Astrocyte (in vitro differentiated cells and primary cell): ENCODE measurements around the gene NPTN. TPM values are rescaled to one million over a fixed set of nuclear protein-coding genes. Genes with fewer than 3 reads are reported as not detected.

Source experiments
- DNase-seq: peaks from one replicate; pipeline ENCODE4 v3.0.0-alpha.2; 2010; ENCODE audit warnings: low read depth
- FAIRE-seq: peaks from 2 replicates; lab custom pipeline; 2011; peaks lifted over from hg19 to GRCh38; lab: Jason Lieb, UNC
- H2AFZ ChIP-seq: 2 replicates; pipeline ENCODE4 v1.6.0; 2012; ENCODE audit warnings: low read depth, low read length, inconsistent platforms
- H3K27ac ChIP-seq: 2 replicates; pipeline ENCODE4 v1.5.1; 2011; ENCODE audit warnings: low read depth, low read length, inconsistent platforms
- H3K27me3 ChIP-seq: 2 replicates; pipeline ENCODE4 v1.6.0; 2011; ENCODE audit warnings: low read length, inconsistent platforms; ENCODE audit not compliant: insufficient read depth
- H3K36me3 ChIP-seq: 2 replicates; pipeline ENCODE4 v1.5.1; 2011; ENCODE audit warnings: low read length, inconsistent platforms; ENCODE audit not compliant: insufficient read depth
- H3K4me1 ChIP-seq: 2 replicates; pipeline ENCODE4 v1.5.1; 2011; ENCODE audit warnings: low read length, inconsistent platforms; ENCODE audit not compliant: insufficient read depth
- H3K4me2 ChIP-seq: 2 replicates; pipeline ENCODE4 v1.6.0; 2012; ENCODE audit warnings: low read length, inconsistent platforms
- H3K4me3 ChIP-seq: 2 replicates; pipeline ENCODE4 v1.5.1; 2011; ENCODE audit warnings: low read depth, mild to moderate bottlenecking, low read length, inconsistent platforms; ENCODE audit not compliant: insufficient read depth
- H3K79me2 ChIP-seq: 2 replicates; pipeline ENCODE4 v1.6.0; 2012; ENCODE audit warnings: mild to moderate bottlenecking, low read length, inconsistent platforms; ENCODE audit not compliant: insufficient read depth
- H3K9ac ChIP-seq: 2 replicates; pipeline ENCODE4 v1.6.0; 2012; ENCODE audit warnings: mild to moderate bottlenecking, low read length, inconsistent platforms
- H3K9me3 ChIP-seq: 2 replicates; pipeline ENCODE4 v1.5.1; 2012; ENCODE audit warnings: low read depth, mild to moderate bottlenecking, low read length, inconsistent platforms; ENCODE audit not compliant: insufficient read depth
- H4K20me1 ChIP-seq: 2 replicates; pipeline ENCODE4 v1.6.0; 2012; ENCODE audit warnings: low read length, inconsistent platforms; ENCODE audit not compliant: insufficient read depth
- H3K27ac Mint-ChIP-seq: one replicate; pipeline ENCODE4 v1.8.0; 2021; ENCODE audit warnings: mild to moderate bottlenecking, mixed read lengths; ENCODE audit not compliant: unreplicated experiment
- H3K27me3 Mint-ChIP-seq: one replicate; pipeline ENCODE4 v1.8.0; 2021; ENCODE audit warnings: low read depth, mixed read lengths; ENCODE audit not compliant: unreplicated experiment
- H3K36me3 Mint-ChIP-seq: one replicate; pipeline ENCODE4 v1.8.0; 2021; ENCODE audit warnings: low read depth, mixed read lengths; ENCODE audit not compliant: unreplicated experiment
- H3K4me1 Mint-ChIP-seq: one replicate; pipeline ENCODE4 v1.8.0; 2021; ENCODE audit warnings: low read depth, mixed read lengths; ENCODE audit not compliant: unreplicated experiment
- H3K4me3 Mint-ChIP-seq: one replicate; pipeline ENCODE4 v1.8.0; 2021; ENCODE audit warnings: mild to moderate bottlenecking, moderate library complexity, mixed read lengths; ENCODE audit not compliant: unreplicated experiment
- H3K9me3 Mint-ChIP-seq: one replicate; pipeline ENCODE4 v1.8.0; 2021; ENCODE audit warnings: mild to moderate bottlenecking, mixed read lengths; ENCODE audit not compliant: unreplicated experiment
- EZH2 ChIP-seq: IDR thresholded peaks from 2 replicates; pipeline ENCODE4 v1.6.1; 2012; ENCODE audit warnings: mild to moderate bottlenecking, low read length, inconsistent platforms; ENCODE audit not compliant: insufficient read depth
- total RNA-seq: library from RNA; stranded (reverse); gene quantifications from 2 replicates; pipeline ENCODE4 v1.2.1, GENCODE V29; 2021
- TF ChIP-seq, protein P1 (sequence below): IDR thresholded peaks from 2 replicates; pipeline ENCODE4 v1.5.1; 2011; ENCODE audit warnings: low read depth, mild to moderate bottlenecking, inconsistent platforms, low read length, moderate library complexity; ENCODE audit not compliant: insufficient read depth

The NPTN gene
- total RNA-seq, 1 donor from 2014 or later = 281 TPM

- Mint-ChIP-seq H3K27me3 (peaks cover 6% of the 10 kb centered on the region), H3K27ac (no peak overlapping the region), H3K36me3 (no peaks in the 10 kb centered on the region), H3K9me3 (no peaks in the 10 kb centered on the region), H3K4me1 (peaks cover 17% of the 10 kb centered on the region), H3K4me3 (no peak overlapping the region)
- TF ChIP-seq EZH2 = no peak
- TF ChIP-seq, protein P1, sequence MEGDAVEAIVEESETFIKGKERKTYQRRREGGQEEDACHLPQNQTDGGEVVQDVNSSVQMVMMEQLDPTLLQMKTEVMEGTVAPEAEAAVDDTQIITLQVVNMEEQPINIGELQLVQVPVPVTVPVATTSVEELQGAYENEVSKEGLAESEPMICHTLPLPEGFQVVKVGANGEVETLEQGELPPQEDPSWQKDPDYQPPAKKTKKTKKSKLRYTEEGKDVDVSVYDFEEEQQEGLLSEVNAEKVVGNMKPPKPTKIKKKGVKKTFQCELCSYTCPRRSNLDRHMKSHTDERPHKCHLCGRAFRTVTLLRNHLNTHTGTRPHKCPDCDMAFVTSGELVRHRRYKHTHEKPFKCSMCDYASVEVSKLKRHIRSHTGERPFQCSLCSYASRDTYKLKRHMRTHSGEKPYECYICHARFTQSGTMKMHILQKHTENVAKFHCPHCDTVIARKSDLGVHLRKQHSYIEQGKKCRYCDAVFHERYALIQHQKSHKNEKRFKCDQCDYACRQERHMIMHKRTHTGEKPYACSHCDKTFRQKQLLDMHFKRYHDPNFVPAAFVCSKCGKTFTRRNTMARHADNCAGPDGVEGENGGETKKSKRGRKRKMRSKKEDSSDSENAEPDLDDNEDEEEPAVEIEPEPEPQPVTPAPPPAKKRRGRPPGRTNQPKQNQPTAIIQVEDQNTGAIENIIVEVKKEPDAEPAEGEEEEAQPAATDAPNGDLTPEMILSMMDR = no peak
- Histone ChIP-seq H3K27me3 (peaks cover 3% of the 10 kb centered on the region), H3K4me1 (peaks cover 13% of the 10 kb centered on the region), H4K20me1 (peaks cover 13% of the 10 kb centered on the region), H3K9ac (no peak overlapping the region), H3K9me3 (no peaks in the 10 kb centered on the region), H3K4me2 (no peak overlapping the region), H2AFZ (no peak overlapping the region), H3K36me3 (no peaks in the 10 kb centered on the region), H3K4me3 (no peak overlapping the region), H3K27ac (no peak overlapping the region), H3K79me2 (peaks cover 17% of the 10 kb centered on the region)
- DNase-seq (no peak), FAIRE-seq (no peak)
Observed at GRCh38 chr15:73681063-73681462, 47.9 kb upstream of the NPTN start.

DNA sequence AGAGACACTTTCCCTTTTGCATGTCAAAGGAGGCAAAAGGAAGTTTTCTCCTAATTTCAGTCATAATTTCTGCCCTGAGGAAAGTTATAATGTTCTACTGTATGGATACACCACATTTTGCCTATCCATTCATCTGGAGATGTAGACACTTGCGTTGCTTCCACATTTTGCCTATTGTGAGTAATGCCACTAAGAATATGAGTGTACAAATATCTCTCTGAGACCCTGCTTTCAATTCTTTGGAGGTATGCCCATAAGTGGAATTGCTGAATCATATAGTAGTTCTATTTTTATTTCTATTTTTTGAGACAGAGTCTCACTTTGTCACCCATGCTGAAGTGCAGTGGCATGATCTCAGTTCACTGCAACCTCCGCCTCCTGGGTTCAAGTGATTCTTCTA lies 47.4 kb upstream of the NPTN start:
- no peaks in the 10 kb centered on the region for H3K9me3 ChIP-seq
- H3K4me2 ChIP-seq = no peak overlapping the region
- no peak overlapping the region for H3K4me3 ChIP-seq
- no peak overlapping the region for H3K9ac ChIP-seq
- H3K4me1 Mint-ChIP-seq = peaks cover 13% of the 10 kb centered on the region
- H3K27ac Mint-ChIP-seq = no peak overlapping the region
- TF ChIP-seq, protein P1 = no peak
- no peak for TF ChIP-seq EZH2
- peaks cover 6% of the 10 kb centered on the region for H3K27me3 Mint-ChIP-seq
- peaks cover 8% of the 10 kb centered on the region for H4K20me1 ChIP-seq
- peaks cover 11% of the 10 kb centered on the region for H3K79me2 ChIP-seq
- peaks cover 5% of the 10 kb centered on the region for H3K27me3 ChIP-seq
- no peaks in the 10 kb centered on the region for H3K36me3 ChIP-seq
- no peaks in the 10 kb centered on the region for H3K9me3 Mint-ChIP-seq
- FAIRE-seq = peak; percentile 60
- no peak overlapping the region for H2AFZ ChIP-seq
- DNase-seq = no peak
- H3K27ac ChIP-seq = no peak overlapping the region
- H3K4me1 ChIP-seq = peaks cover 8% of the 10 kb centered on the region
- H3K4me3 Mint-ChIP-seq = no peak overlapping the region
- no peaks in the 10 kb centered on the region for H3K36me3 Mint-ChIP-seq

DNA sequence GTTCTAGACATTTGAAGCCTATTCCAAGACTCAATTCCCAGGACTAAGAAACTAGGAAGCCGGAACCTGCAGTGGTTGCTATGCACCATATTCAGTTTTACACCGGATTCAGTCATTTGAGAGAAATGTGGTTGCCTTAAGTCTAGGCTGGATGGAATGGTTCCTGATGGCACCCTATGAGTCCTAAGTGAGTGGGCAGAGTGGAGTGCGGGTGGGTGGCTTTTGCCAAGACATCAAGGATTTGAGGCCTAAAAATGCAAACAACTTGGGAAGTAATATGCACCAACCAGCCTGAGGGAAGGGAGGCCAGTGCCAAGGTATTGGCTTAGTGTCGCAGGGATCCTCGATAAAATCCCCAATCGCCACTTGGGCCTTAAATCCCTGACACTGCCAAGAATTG lies 46.8 kb upstream of the NPTN start:
- Histone ChIP-seq H2AFZ (no peak overlapping the region), H3K9me3 (no peaks in the 10 kb centered on the region), H3K27me3 (peaks cover 6% of the 10 kb centered on the region), H3K9ac (no peak overlapping the region), H3K4me2 (no peak overlapping the region), H3K36me3 (no peaks in the 10 kb centered on the region), H4K20me1 (peaks cover 4% of the 10 kb centered on the region), H3K4me3 (no peak overlapping the region), H3K79me2 (peaks cover 6% of the 10 kb centered on the region), H3K27ac (no peak overlapping the region), H3K4me1 (peaks cover 6% of the 10 kb centered on the region)
- H3K4me3 Mint-ChIP-seq = no peak overlapping the region
- H3K36me3 Mint-ChIP-seq = no peaks in the 10 kb centered on the region
- H3K27me3 Mint-ChIP-seq = peaks cover 6% of the 10 kb centered on the region
- DNase-seq (no peak), FAIRE-seq (no peak)
- H3K9me3 Mint-ChIP-seq = no peaks in the 10 kb centered on the region
- peaks cover 13% of the 10 kb centered on the region for H3K4me1 Mint-ChIP-seq
- TF ChIP-seq, protein P1 = no peak
- TF ChIP-seq EZH2 = no peak
- no peak overlapping the region for H3K27ac Mint-ChIP-seq
